Measurements from ENCODE around the gene SRRM2.

SRRM2 gene

DNA sequence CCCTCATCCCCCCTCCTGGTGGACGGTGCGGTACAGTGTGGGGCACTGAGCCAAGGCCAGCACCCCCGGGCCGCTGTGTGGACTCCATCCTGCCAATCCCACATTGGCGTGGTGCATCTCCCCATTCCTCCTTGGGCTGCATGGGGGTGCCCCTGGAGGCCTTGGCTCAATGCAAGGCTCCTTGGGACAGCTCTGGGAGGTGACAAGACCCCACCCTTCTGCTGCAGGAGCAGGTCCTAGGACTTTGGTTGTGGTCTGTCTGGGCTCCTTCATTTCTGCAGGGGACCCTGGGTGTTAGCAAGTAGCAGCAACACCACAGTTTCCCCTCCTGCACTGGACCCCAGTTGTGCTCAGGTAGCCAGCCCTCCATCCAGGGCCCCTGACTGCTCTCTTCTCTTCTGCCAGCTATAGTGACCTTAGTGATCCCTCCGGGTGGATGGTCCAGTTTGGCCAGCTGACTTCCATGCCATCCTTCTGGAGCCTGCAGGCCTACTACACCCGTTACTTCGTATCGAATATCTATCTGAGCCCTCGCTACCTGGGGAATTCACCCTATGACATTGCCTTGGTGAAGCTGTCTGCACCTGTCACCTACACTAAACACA is 65.9 kb downstream of the SRRM2 start:
- Histone ChIP-seq H3K36me3 (ENCODE audit: control insufficient read depth, insufficient read depth, low read length) (no peaks in the 10 kb centered on the region), H3K4me3 (replicated peaks; ENCODE audit: low read depth, low read length) (no peak overlapping the region), H3K27me3 (replicated peaks; ENCODE audit: control insufficient read depth, insufficient read depth, low read length) (peaks cover 2% of the 10 kb centered on the region; the same call in 1 of the 2 replicates)
- TF ChIP-seq, protein P1, sequence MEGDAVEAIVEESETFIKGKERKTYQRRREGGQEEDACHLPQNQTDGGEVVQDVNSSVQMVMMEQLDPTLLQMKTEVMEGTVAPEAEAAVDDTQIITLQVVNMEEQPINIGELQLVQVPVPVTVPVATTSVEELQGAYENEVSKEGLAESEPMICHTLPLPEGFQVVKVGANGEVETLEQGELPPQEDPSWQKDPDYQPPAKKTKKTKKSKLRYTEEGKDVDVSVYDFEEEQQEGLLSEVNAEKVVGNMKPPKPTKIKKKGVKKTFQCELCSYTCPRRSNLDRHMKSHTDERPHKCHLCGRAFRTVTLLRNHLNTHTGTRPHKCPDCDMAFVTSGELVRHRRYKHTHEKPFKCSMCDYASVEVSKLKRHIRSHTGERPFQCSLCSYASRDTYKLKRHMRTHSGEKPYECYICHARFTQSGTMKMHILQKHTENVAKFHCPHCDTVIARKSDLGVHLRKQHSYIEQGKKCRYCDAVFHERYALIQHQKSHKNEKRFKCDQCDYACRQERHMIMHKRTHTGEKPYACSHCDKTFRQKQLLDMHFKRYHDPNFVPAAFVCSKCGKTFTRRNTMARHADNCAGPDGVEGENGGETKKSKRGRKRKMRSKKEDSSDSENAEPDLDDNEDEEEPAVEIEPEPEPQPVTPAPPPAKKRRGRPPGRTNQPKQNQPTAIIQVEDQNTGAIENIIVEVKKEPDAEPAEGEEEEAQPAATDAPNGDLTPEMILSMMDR (IDR thresholded peaks at IDR 0.05; ENCODE audit: insufficient read depth, low read length, poor library complexity, severe bottlenecking): no peak
- no peak for DNase-seq (ENCODE audit: extremely low read depth, insufficient read length)

DNA sequence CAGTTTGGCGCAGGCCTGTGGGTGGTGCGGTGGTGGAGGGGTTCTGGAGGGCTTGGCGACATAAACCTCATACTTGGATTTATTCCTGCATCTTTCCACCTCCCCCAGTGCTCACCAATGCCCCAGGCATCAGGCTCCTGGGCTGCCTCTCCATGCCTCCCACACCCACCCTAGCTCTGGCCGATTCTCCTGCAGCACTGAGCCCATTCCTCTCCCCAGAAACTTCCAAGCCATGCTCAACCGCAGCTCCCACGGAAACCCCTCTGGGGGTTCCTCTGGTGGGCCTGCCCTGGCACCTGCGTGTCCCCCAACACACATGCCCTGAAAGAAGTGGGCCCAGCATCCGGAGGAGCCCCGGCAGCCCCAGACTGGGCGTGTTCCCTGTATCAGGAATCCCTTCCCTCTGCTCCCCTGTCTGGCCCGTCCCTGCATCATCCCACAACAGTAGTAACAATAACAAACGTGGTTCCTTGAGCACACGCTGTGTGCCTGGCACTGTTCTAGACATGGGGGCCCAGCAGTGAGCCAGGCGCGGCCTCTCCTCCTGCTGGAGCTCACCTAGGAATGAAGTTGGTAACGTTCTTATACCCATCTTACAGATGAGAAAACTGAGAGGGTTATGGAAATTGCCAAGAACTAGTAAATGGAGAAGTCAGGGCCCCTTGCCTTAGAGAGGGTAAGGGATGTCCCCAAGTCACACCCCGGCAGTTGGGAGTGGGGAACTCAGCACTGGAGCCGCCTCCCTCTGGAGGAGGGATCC is 66.9 kb downstream of the SRRM2 start:
- no peaks in the 10 kb centered on the region for H3K36me3 ChIP-seq (ENCODE audit: control insufficient read depth, insufficient read depth, low read length)
- TF ChIP-seq, protein P1 (IDR thresholded peaks at IDR 0.05; ENCODE audit: insufficient read depth, low read length, poor library complexity, severe bottlenecking): no peak
- H3K27me3 ChIP-seq (replicated peaks; ENCODE audit: control insufficient read depth, insufficient read depth, low read length): peaks cover 2% of the 10 kb centered on the region; the same call in 1 of the 2 replicates
- H3K4me3 ChIP-seq (replicated peaks; ENCODE audit: low read depth, low read length): no peak overlapping the region
- no peak for DNase-seq (ENCODE audit: extremely low read depth, insufficient read length)

DNA sequence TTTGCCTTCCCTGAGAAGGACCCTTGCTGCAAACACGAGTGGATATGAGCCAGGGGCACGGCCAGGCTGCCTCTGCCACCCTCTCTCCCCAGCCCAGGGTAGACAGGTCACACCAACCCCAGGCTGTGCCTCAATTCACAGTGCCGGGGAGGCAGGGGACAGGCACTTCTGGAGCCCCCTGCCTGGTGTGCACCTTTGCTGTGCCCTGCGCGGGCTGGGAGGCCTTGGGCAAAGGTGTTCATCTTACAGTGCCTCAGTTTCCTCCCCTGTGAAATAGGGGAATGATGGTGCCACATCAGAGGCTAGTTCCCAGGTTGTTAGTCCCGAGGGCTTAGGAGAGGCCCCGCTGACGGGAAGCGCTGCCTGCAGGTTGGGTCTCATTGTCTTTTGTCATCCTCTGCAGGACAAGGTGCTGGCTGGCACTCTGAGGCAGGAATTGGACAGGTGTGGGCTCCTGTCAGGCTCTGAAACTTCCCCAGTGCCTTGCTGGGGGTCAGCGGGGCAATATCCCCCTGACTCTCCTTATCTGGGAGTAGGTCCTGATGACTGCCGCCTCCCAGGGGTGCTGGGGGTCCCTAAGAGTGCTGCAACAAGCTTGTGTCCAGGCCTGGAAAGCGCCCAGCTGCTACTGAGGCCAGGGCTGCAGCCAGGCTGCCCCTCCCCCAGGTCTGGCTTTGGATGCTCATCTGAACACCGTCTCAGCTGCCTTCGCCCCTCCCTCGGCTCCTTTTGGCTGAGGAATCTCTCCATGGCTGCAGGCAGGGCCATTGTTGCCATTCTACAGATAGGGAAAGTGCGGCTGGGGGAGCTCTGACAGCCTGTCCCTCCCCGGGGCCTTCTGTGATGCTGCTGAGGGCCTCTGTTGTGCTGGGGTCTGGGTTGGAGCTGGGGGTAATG is 67.7 kb downstream of the SRRM2 start:
- Histone ChIP-seq H3K4me3 (replicated peaks; ENCODE audit: low read depth, low read length) (no peak overlapping the region), H3K36me3 (ENCODE audit: control insufficient read depth, insufficient read depth, low read length) (no peaks in the 10 kb centered on the region), H3K27me3 (replicated peaks; ENCODE audit: control insufficient read depth, insufficient read depth, low read length) (peaks cover 2% of the 10 kb centered on the region; the same call in 1 of the 2 replicates)
- TF ChIP-seq, protein P1 (IDR thresholded peaks at IDR 0.05; ENCODE audit: insufficient read depth, low read length, poor library complexity, severe bottlenecking): no peak
- no peak for DNase-seq (ENCODE audit: extremely low read depth, insufficient read length)

All from GM06990 (cell line).